HEK293 (cell line): ENCODE measurements around the gene CYP11A1.

ENCODE experiments used
- CTCF ChIA-PET: fragments of 350-600 bp; formaldehyde crosslinking; extraction: SDS; loops from one replicate; lab custom pipeline; 2021; ENCODE audit warnings: antibody characterized with exemption; lab: Yijun Ruan, JAX
- POLR2A ChIA-PET: fragments of 300-600 bp; formaldehyde crosslinking; extraction: SDS; loops from one replicate; lab custom pipeline; 2020; ENCODE audit warnings: antibody characterized with exemption, inconsistent platforms; lab: Yijun Ruan, JAX
- H3K27ac ChIP-seq: fragments of 200-500 bp; sonication (Bioruptor generic); 2 replicates; pipeline ENCODE4 v1.5.1; 2014; ENCODE audit warnings: low read depth, low read length, control low read depth, inconsistent platforms; ENCODE audit errors: extremely low read depth
- H3K36me3 ChIP-seq, 2 experiments: fragments of 200-500 bp in 1 of 2; sonication (Bioruptor generic) in 1 of 2; 1 replicate in 1 of 2; 2 replicates in 1 of 2; pipeline ENCODE4 v1.5.1; 2014 to 2017; ENCODE audit warnings: inconsistent platforms in 2 of 2, low read length in 2 of 2; ENCODE audit not compliant: control insufficient read depth in 2 of 2, insufficient read depth in 1 of 2
- H3K4me1 ChIP-seq: fragments of 200-500 bp; sonication (Bioruptor generic); 2 replicates; pipeline ENCODE4 v1.5.1; 2014; ENCODE audit warnings: mild to moderate bottlenecking, low read length, inconsistent platforms; ENCODE audit not compliant: control insufficient read depth, insufficient read depth
- H3K4me3 ChIP-seq: 2 replicates; pipeline ENCODE4 v1.5.1; 2011; ENCODE audit warnings: low read depth, mild to moderate bottlenecking, control low read depth, low read length, moderate library complexity
- H3K9me3 ChIP-seq: fragments of 200-500 bp; sonication (Bioruptor generic); 2 replicates; pipeline ENCODE4 v1.5.1; 2014; ENCODE audit warnings: low read depth, low read length, inconsistent platforms; ENCODE audit not compliant: control insufficient read depth, insufficient read depth
- FEZF1 ChIP-seq: fragments of 450-650 bp; formaldehyde crosslinking; IDR thresholded peaks from 2 replicates; pipeline ENCODE4 v1.5.1; 2016; ENCODE audit warnings: missing biosample characterization, missing genetic modification characterization
- GLIS1 ChIP-seq: fragments of 450-650 bp; formaldehyde crosslinking; IDR thresholded peaks from 2 replicates; pipeline ENCODE4 v1.5.1; 2016; ENCODE audit warnings: missing biosample characterization, missing genetic modification characterization
- GLIS2 ChIP-seq: fragments of 450-650 bp; formaldehyde crosslinking; IDR thresholded peaks from 2 replicates; pipeline ENCODE4 v1.5.1; 2016; ENCODE audit warnings: missing biosample characterization, missing genetic modification characterization
- KLF1 ChIP-seq: fragments of 450-650 bp; formaldehyde crosslinking; IDR thresholded peaks from 2 replicates; pipeline ENCODE4 v1.5.1; 2016; ENCODE audit warnings: missing biosample characterization, missing genetic modification characterization
- KLF17 ChIP-seq: fragments of 450-650 bp; formaldehyde crosslinking; IDR thresholded peaks from 2 replicates; pipeline ENCODE4 v1.5.1; 2016; ENCODE audit warnings: missing biosample characterization, missing genetic modification characterization
- KLF7 ChIP-seq: fragments of 450-650 bp; formaldehyde crosslinking; IDR thresholded peaks from 2 replicates; pipeline ENCODE4 v1.5.1; 2016; ENCODE audit warnings: missing biosample characterization, missing genetic modification characterization, borderline replicate concordance
- OVOL3 ChIP-seq: fragments of 450-650 bp; formaldehyde crosslinking; IDR thresholded peaks from 2 replicates; pipeline ENCODE4 v1.5.1; 2016; ENCODE audit warnings: missing biosample characterization, missing genetic modification characterization
- SP2 ChIP-seq: fragments of 450-650 bp; formaldehyde crosslinking; IDR thresholded peaks from 2 replicates; pipeline ENCODE4 v1.5.1; 2016; ENCODE audit warnings: missing biosample characterization, missing genetic modification characterization
- ZBTB17 ChIP-seq: fragments of 450-650 bp; formaldehyde crosslinking; IDR thresholded peaks from 2 replicates; pipeline ENCODE4 v1.5.1; 2016; ENCODE audit warnings: missing biosample characterization, missing genetic modification characterization
- ZEB2 ChIP-seq: fragments of 450-650 bp; formaldehyde crosslinking; IDR thresholded peaks from 2 replicates; pipeline ENCODE4 v1.5.1; 2016; ENCODE audit warnings: missing biosample characterization, missing genetic modification characterization
- ZFHX2 ChIP-seq: fragments of 450-650 bp; formaldehyde crosslinking; conservative IDR thresholded peaks from 2 replicates; pipeline ENCODE4 v1.5.1; 2016; ENCODE audit warnings: missing biosample characterization, missing genetic modification characterization
- ZFP3 ChIP-seq: fragments of 450-650 bp; formaldehyde crosslinking; IDR thresholded peaks from 2 replicates; pipeline ENCODE4 v1.5.1; 2016; ENCODE audit warnings: low read depth, missing biosample characterization, missing genetic modification characterization
- ZFP37 ChIP-seq: fragments of 450-650 bp; formaldehyde crosslinking; IDR thresholded peaks from 2 replicates; pipeline ENCODE4 v1.5.1; 2016; ENCODE audit warnings: missing biosample characterization, missing genetic modification characterization
- ZNF18 ChIP-seq: fragments of 450-650 bp; formaldehyde crosslinking; IDR thresholded peaks from 2 replicates; pipeline ENCODE4 v1.5.1; 2016; ENCODE audit warnings: missing biosample characterization, missing genetic modification characterization
- ZNF221 ChIP-seq: fragments of 450-650 bp; formaldehyde crosslinking; IDR thresholded peaks from 2 replicates; pipeline ENCODE4 v1.5.1; 2017; ENCODE audit warnings: missing biosample characterization, missing genetic modification characterization, borderline replicate concordance
- ZNF302 ChIP-seq: fragments of 450-650 bp; formaldehyde crosslinking; IDR thresholded peaks from 2 replicates; pipeline ENCODE4 v1.5.1; 2016; ENCODE audit warnings: missing biosample characterization, missing genetic modification characterization, low read depth
- ZNF391 ChIP-seq: fragments of 450-650 bp; formaldehyde crosslinking; IDR thresholded peaks from 2 replicates; pipeline ENCODE4 v1.5.1; 2016; ENCODE audit warnings: low read depth, missing biosample characterization, missing genetic modification characterization, borderline replicate concordance
- ZNF433 ChIP-seq: fragments of 450-650 bp; formaldehyde crosslinking; IDR thresholded peaks from 2 replicates; pipeline ENCODE4 v1.5.1; 2016; ENCODE audit warnings: missing biosample characterization, missing genetic modification characterization, low read depth
- ZNF473 ChIP-seq: fragments of 450-650 bp; formaldehyde crosslinking; IDR thresholded peaks from 2 replicates; pipeline ENCODE4 v1.5.1; 2017; ENCODE audit warnings: missing biosample characterization, missing genetic modification characterization
- ZNF518A ChIP-seq: fragments of 450-650 bp; formaldehyde crosslinking; conservative IDR thresholded peaks from 2 replicates; pipeline ENCODE4 v1.5.1; 2016; ENCODE audit warnings: low read depth, missing biosample characterization, missing genetic modification characterization
- ZNF776 ChIP-seq: fragments of 450-650 bp; formaldehyde crosslinking; IDR thresholded peaks from 2 replicates; pipeline ENCODE4 v1.5.0; 2017; ENCODE audit warnings: missing biosample characterization, missing genetic modification characterization, borderline replicate concordance
- ZNF785 ChIP-seq: fragments of 450-650 bp; formaldehyde crosslinking; IDR thresholded peaks from 2 replicates; pipeline ENCODE4 v1.5.1; 2016; ENCODE audit warnings: missing biosample characterization, missing genetic modification characterization
- ZSCAN18 ChIP-seq: fragments of 450-650 bp; formaldehyde crosslinking; IDR thresholded peaks from 2 replicates; pipeline ENCODE4 v1.5.1; 2016; ENCODE audit warnings: missing biosample characterization, missing genetic modification characterization

CYP11A1 gene

GRCh38 chr15:74406992-74407705, 39.7 kb upstream of the CYP11A1 start (continued):
- TF ChIP-seq ZNF18, result no peak
- TF ChIP-seq FEZF1 (tag by site-specific recombination), result no peak
- peak; percentile 79 for TF ChIP-seq ZBTB17
- 0 out of 2 replicates have a peak, but pooled peaks have one; percentile 11 for TF ChIP-seq ZEB2 (tag by site-specific recombination)
- TF ChIP-seq KLF17 (tag by site-specific recombination), result peak; percentile 21; the same call in 1 of the 2 replicates
- peak; percentile 97 for TF ChIP-seq ZFHX2
- no peak for TF ChIP-seq ZNF302
- TF ChIP-seq GLIS2, result peak; percentile 18; the same call in 1 of the 2 replicates
- peak; percentile 38; the same call in 1 of the 2 replicates for TF ChIP-seq KLF1 (tag by site-specific recombination)
- TF ChIP-seq GLIS1 (tag by site-specific recombination), result peak; percentile 49; the same call in 1 of the 2 replicates
- TF ChIP-seq ZNF433 (tag by site-specific recombination), result no peak
- peak; percentile 60 for TF ChIP-seq SP2
- peak; percentile 40; the same call in 1 of the 2 replicates for TF ChIP-seq ZFP37 (tag by site-specific recombination)
- no peak for TF ChIP-seq ZSCAN18 (tag by site-specific recombination)
- TF ChIP-seq ZNF391 (tag by site-specific recombination), result no peak
- no peak for TF ChIP-seq OVOL3 (tag by site-specific recombination)

- Histone ChIP-seq H3K9me3 (no peaks in the 10 kb centered on the region), H3K36me3 (no peaks in the 10 kb centered on the region), H3K4me1 (no peaks in the 10 kb centered on the region), H3K27ac (no peak overlapping the region), H3K4me3 (no peak overlapping the region)
- POLR2A ChIA-PET, result interaction anchor here (1.4 kb wide), 1 partner anchor 10 kb away, joined by 3 read pairs; no protein-coding TSS in a partner anchor
- TF ChIP-seq ZFP3 (tag by site-specific recombination) (peak; percentile 78), ZNF18 (no peak)
- CTCF ChIA-PET, result interaction anchor here (0.5 to 2.0 kb wide), 6 partner anchors 24 to 364 kb away, joined by 4 to 6 read pairs (median 5); no protein-coding TSS in a partner anchor
These were observed 39.1 kb upstream of the CYP11A1 start for GRCh38 chr15:74406517-74406916.

- H3K4me1 ChIP-seq, result no peaks in the 10 kb centered on the region
- no peak overlapping the region for H3K27ac ChIP-seq
- H3K36me3 ChIP-seq, result no peaks in the 10 kb centered on the region
- no peaks in the 10 kb centered on the region for H3K9me3 ChIP-seq
- ChIA-PET CTCF (interaction anchor here (0.5 to 2.0 kb wide), 4 partner anchors 23 to 256 kb away, joined by 4 to 6 read pairs (median 5); no protein-coding TSS in a partner anchor), POLR2A (interaction anchor here (1.4 kb wide), 1 partner anchor 9 kb away, joined by 3 read pairs; no protein-coding TSS in a partner anchor)
- H3K4me3 ChIP-seq, result no peak overlapping the region
- TF ChIP-seq KLF7 (tag by site-specific recombination) (no peak), ZNF776 (tag by site-specific recombination) (no peak), ZNF518A (tag by site-specific recombination) (no peak), ZNF473 (tag by site-specific recombination) (no peak), ZNF221 (no peak), ZNF785 (tag by site-specific recombination) (no peak)
These were observed 38.4 kb upstream of the CYP11A1 start for GRCh38 chr15:74405823-74406222.
